Neural cell (in vitro differentiated cells): ENCODE data around the gene CTDNEP1.

Experiments used
- CTCF ChIP-seq: fragments of 450-650 bp; IDR thresholded peaks from 2 replicates; pipeline ENCODE4 v1.5.1; 2014; ENCODE audit warnings: antibody characterized with exemption, mild to moderate bottlenecking, moderate library complexity; ENCODE audit not compliant: poor library complexity, severe bottlenecking
- EP300 ChIP-seq: fragments of 450-650 bp; conservative IDR thresholded peaks from 2 replicates; pipeline ENCODE4 v1.6.1; 2014; ENCODE audit warnings: antibody characterized with exemption, mild to moderate bottlenecking, moderate library complexity; ENCODE audit not compliant: poor library complexity, severe bottlenecking
- POLR2AphosphoS5 ChIP-seq: IDR thresholded peaks from 2 replicates; pipeline ENCODE4 v1.6.1; 2012
- SMC3 ChIP-seq: fragments of 450-650 bp; conservative IDR thresholded peaks from 2 replicates; pipeline ENCODE4 v1.6.1; 2014; ENCODE audit warnings: antibody characterized with exemption, mild to moderate bottlenecking, moderate library complexity; ENCODE audit not compliant: poor library complexity
- TAF1 ChIP-seq: IDR thresholded peaks from 2 replicates; pipeline ENCODE4 v1.6.1; 2012; ENCODE audit warnings: low read depth

- no peak for TF ChIP-seq CTCF
- TF ChIP-seq TAF1, result no peak
- TF ChIP-seq SMC3, result no peak
- TF ChIP-seq EP300, result no peak
- TF ChIP-seq POLR2AphosphoS5, result peak; percentile 67
Measured at GRCh38 chr17:7219812-7220592, 31.5 kb downstream of the CTDNEP1 start, which contains the start of the genes ACADVL and DLG4.
